H1 (cell line): Measurements from ENCODE around the gene UNC79. TPM values are rescaled to one million over a fixed set of nuclear protein-coding genes. Genes with fewer than 3 reads are reported as not detected.

ENCODE experiments used
- CTCF ChIA-PET: fragments of 300-600 bp; sonication (Branson Sonifier 250); formaldehyde crosslinking; loops from one replicate; lab custom pipeline; 2021; ENCODE audit not compliant: partially characterized antibody; lab: Charles Lee
- POLR2A ChIA-PET: fragments of 300-600 bp; sonication (Branson Sonifier 250); formaldehyde crosslinking; loops from one replicate; lab custom pipeline; 2021; ENCODE audit warnings: inconsistent platforms; ENCODE audit not compliant: partially characterized antibody; lab: Charles Lee
- DNase-seq, 2 experiments: peaks; one replicate each; pipeline versions ENCODE4 v3.0.0 to v3.0.0-alpha.2; 2010 to 2022; ENCODE audit warnings: low spot score in 2 of 2, low read depth in 1 of 2, mixed read lengths in 1 of 2
- FAIRE-seq: peaks from 2 replicates; lab custom pipeline; 2011; peaks lifted over from hg19 to GRCh38; lab: Jason Lieb, UNC
- H2AFZ ChIP-seq: 2 replicates; pipeline ENCODE4 v1.8.1; 2012; ENCODE audit warnings: low read length, inconsistent platforms
- H2AK5ac ChIP-seq: 2 replicates; pipeline ENCODE4 v1.6.1; 2013; ENCODE audit warnings: low read depth, low read length
- H2BK120ac ChIP-seq: replicated peaks from 2 replicates; pipeline ENCODE3; 2013; ENCODE audit warnings: low read depth, low read length, inconsistent platforms
- H2BK12ac ChIP-seq: 2 replicates; pipeline ENCODE4 v1.6.1; 2013; ENCODE audit warnings: low read depth, low read length
- H2BK15ac ChIP-seq: 2 replicates; pipeline ENCODE4 v1.6.1; 2013; ENCODE audit warnings: low read length
- H2BK20ac ChIP-seq: 2 replicates; pipeline ENCODE4 v1.6.1; 2013; ENCODE audit warnings: low read length
- H2BK5ac ChIP-seq: 2 replicates; pipeline ENCODE4 v1.6.1; 2013; ENCODE audit warnings: low read depth, low read length
- H3K14ac ChIP-seq: 2 replicates; pipeline ENCODE4 v1.6.1; 2013; ENCODE audit warnings: inconsistent platforms; ENCODE audit not compliant: insufficient read length
- H3K18ac ChIP-seq: 2 replicates; pipeline ENCODE4 v1.6.1; 2013; ENCODE audit warnings: low read length; ENCODE audit errors: extremely low read depth
- H3K23ac ChIP-seq: 2 replicates; pipeline ENCODE4 v1.6.1; 2013; ENCODE audit warnings: inconsistent platforms; ENCODE audit not compliant: insufficient read length
- H3K23me2 ChIP-seq: 2 replicates; pipeline ENCODE4 v1.6.1; 2013; ENCODE audit warnings: low read depth, low read length
- H3K27ac ChIP-seq: 2 replicates; pipeline ENCODE4 v1.6.1; 2011; ENCODE audit warnings: low read depth, low read length, inconsistent platforms
- H3K27me3 ChIP-seq, 4 experiments: replicated peaks in 1 of 4; 1 replicate in 1 of 4; 2 replicates in 3 of 4; pipeline versions ENCODE4 v1.6.1 to v1.8.1; 2011 to 2013; ENCODE audit warnings: low read length in 3 of 4, mild to moderate bottlenecking in 3 of 4, inconsistent platforms in 2 of 4, mixed read lengths in 2 of 4, moderate library complexity in 1 of 4; ENCODE audit not compliant: control insufficient read depth in 3 of 4, insufficient read depth in 3 of 4; ENCODE audit errors: extremely low read depth in 1 of 4
- H3K36me3 ChIP-seq, 4 experiments: 2 replicates each; pipeline versions ENCODE4 v1.6.1 to v1.8.1; 2011 to 2013; ENCODE audit warnings: mild to moderate bottlenecking in 4 of 4, low read length in 3 of 4, moderate library complexity in 2 of 4, control low read depth in 1 of 4, inconsistent platforms in 1 of 4; ENCODE audit not compliant: insufficient read depth in 4 of 4, control insufficient read depth in 2 of 4
- H3K4ac ChIP-seq: replicated peaks from 2 replicates; pipeline ENCODE3; 2013; ENCODE audit warnings: low read length, low read depth, mixed read lengths, inconsistent platforms; ENCODE audit not compliant: insufficient read length
- H3K4me1 ChIP-seq, 4 experiments: replicated peaks in 1 of 4; 1 replicate in 1 of 4; 2 replicates in 3 of 4; pipeline versions ENCODE4 v1.6.1 to v1.8.1; 2011 to 2013; ENCODE audit warnings: low read length in 3 of 4, inconsistent platforms in 2 of 4, mixed read lengths in 1 of 4; ENCODE audit not compliant: insufficient read depth in 4 of 4, control insufficient read depth in 3 of 4
- H3K4me2 ChIP-seq, 2 experiments: 2 replicates each; pipeline versions ENCODE4 v1.6.1 to v1.8.1; 2011 to 2013; ENCODE audit warnings: low read depth in 2 of 2, low read length in 2 of 2, control low read depth in 1 of 2, inconsistent platforms in 1 of 2, mild to moderate bottlenecking in 1 of 2; ENCODE audit not compliant: insufficient read depth in 1 of 2
- H3K4me3 ChIP-seq, 4 experiments: fragments of 200-600, 300-600 bp in 1 of 4; sonication (generic), shearing (Covaris generic), sonication (Bioruptor Twin) in 1 of 4; 2 replicates each; pipeline versions ENCODE4 v1.5.1 to v1.8.1; 2011 to 2016; ENCODE audit warnings: low read length in 4 of 4, low read depth in 3 of 4, control low read depth in 2 of 4, inconsistent platforms in 2 of 4, mild to moderate bottlenecking in 2 of 4, mixed read lengths in 1 of 4, moderate library complexity in 1 of 4; ENCODE audit not compliant: insufficient read depth in 2 of 4; ENCODE audit errors: extremely low read depth in 1 of 4
- H3K56ac ChIP-seq: replicated peaks from 2 replicates; pipeline ENCODE3; 2013; ENCODE audit warnings: low read depth, mild to moderate bottlenecking, mixed read lengths, low read length, inconsistent platforms; ENCODE audit not compliant: insufficient read length
- H3K79me1 ChIP-seq: 2 replicates; pipeline ENCODE4 v1.6.1; 2013; ENCODE audit warnings: low read depth, low read length, control low read depth
- H3K79me2 ChIP-seq, 2 experiments: 2 replicates each; pipeline versions ENCODE4 v1.6.1 to v1.8.1; 2012 to 2013; ENCODE audit warnings: low read length in 2 of 2, mild to moderate bottlenecking in 2 of 2, inconsistent platforms in 1 of 2; ENCODE audit not compliant: insufficient read depth in 2 of 2, control insufficient read depth in 1 of 2
- H3K9ac ChIP-seq, 4 experiments: replicated peaks in 1 of 4; 1 replicate in 1 of 4; 2 replicates in 3 of 4; pipeline versions ENCODE4 v1.6.1 to v1.8.1; 2011 to 2013; ENCODE audit warnings: low read depth in 3 of 4, low read length in 3 of 4, control low read depth in 2 of 4, mild to moderate bottlenecking in 2 of 4, moderate library complexity in 2 of 4, inconsistent platforms in 1 of 4; ENCODE audit errors: extremely low read depth in 1 of 4
- H3K9me3 ChIP-seq, 2 experiments: 2 replicates each; pipeline versions ENCODE4 v1.6.1 to v1.8.1; 2012 to 2013; ENCODE audit warnings: mild to moderate bottlenecking in 2 of 2, moderate library complexity in 2 of 2, control low read depth in 1 of 2, inconsistent platforms in 1 of 2, low read depth in 1 of 2, low read length in 1 of 2, mixed read lengths in 1 of 2; ENCODE audit not compliant: insufficient read depth in 2 of 2
- H4K20me1 ChIP-seq, 2 experiments: replicated peaks in 1 of 2; 2 replicates each; pipeline versions ENCODE3 to v1.8.1; 2011 to 2013; ENCODE audit warnings: inconsistent platforms in 2 of 2, low read length in 2 of 2, mild to moderate bottlenecking in 1 of 2; ENCODE audit not compliant: insufficient read depth in 2 of 2, control insufficient read depth in 1 of 2
- H4K5ac ChIP-seq: 2 replicates; pipeline ENCODE4 v1.6.1; 2013; ENCODE audit warnings: low read length, low read depth, mixed read lengths, inconsistent platforms; ENCODE audit not compliant: insufficient read length
- H4K8ac ChIP-seq: 2 replicates; pipeline ENCODE4 v1.8.0; 2013; ENCODE audit warnings: mild to moderate bottlenecking, moderate library complexity, low read length, inconsistent platforms; ENCODE audit not compliant: insufficient read depth; ENCODE audit errors: extremely low read depth
- H4K91ac ChIP-seq: replicated peaks from 2 replicates; pipeline ENCODE3; 2013; ENCODE audit warnings: low read length, mixed read lengths, inconsistent platforms; ENCODE audit not compliant: insufficient read length
- CREB1 ChIP-seq: IDR thresholded peaks from 2 replicates; pipeline ENCODE4 v1.6.1; 2012; ENCODE audit warnings: inconsistent platforms
- EGR1 ChIP-seq: IDR thresholded peaks from 2 replicates; pipeline ENCODE4 v1.6.1; 2011; ENCODE audit warnings: low read depth, low read length, borderline replicate concordance
- GABPA ChIP-seq: IDR thresholded peaks from 2 replicates; pipeline ENCODE4 v1.6.1; 2011; ENCODE audit warnings: mild to moderate bottlenecking, low read length, moderate library complexity, borderline replicate concordance; ENCODE audit not compliant: insufficient read depth
- HDAC2 ChIP-seq, 2 experiments: fragments of 300-600 bp in 1 of 2; sonication (generic) in 1 of 2; IDR thresholded peaks; 2 replicates each; pipeline ENCODE4 v1.6.1; 2011 to 2012; ENCODE audit warnings: low read depth in 2 of 2, low read length in 2 of 2, mild to moderate bottlenecking in 2 of 2, moderate library complexity in 2 of 2, borderline replicate concordance in 1 of 2, inconsistent platforms in 1 of 2
- RFX5 ChIP-seq: IDR thresholded peaks from 2 replicates; pipeline ENCODE4 v1.6.1; 2011; ENCODE audit warnings: low read depth, low read length, improper control_type of control experiment, borderline replicate concordance
- SIX5 ChIP-seq: IDR thresholded peaks from 2 replicates; pipeline ENCODE4 v1.6.1; 2011; ENCODE audit warnings: mild to moderate bottlenecking, low read depth, low read length
- SP4 ChIP-seq: IDR thresholded peaks from 2 replicates; pipeline ENCODE4 v1.6.1; 2012; ENCODE audit warnings: low read length, inconsistent platforms
- ZNF274 ChIP-seq: IDR thresholded peaks from 2 replicates; pipeline ENCODE4 v1.7.0; 2012; ENCODE audit warnings: low read length, borderline replicate concordance; ENCODE audit errors: extremely low read depth
- WGBS, 2 experiments: shearing (Covaris generic) in 1 of 2; methylation state at CpG; one replicate each; pipeline versions ENCODE4 v1.1.6 to v1.1.7; 2013 to 2015; ENCODE audit warnings: low lambda C conversion rate in 2 of 2, mixed read lengths in 2 of 2, inconsistent platforms in 1 of 2, low coverage in 1 of 2, missing lambda C conversion rate in 1 of 2; ENCODE audit not compliant: insufficient replicate concordance in 2 of 2, insufficient coverage in 1 of 2, insufficient read length in 1 of 2; ENCODE audit errors: extremely low coverage in 1 of 2, missing lambda C conversion rate in 1 of 2; 5-methylcytosine and 5-hydroxymethylcytosine counted together
- polyA plus RNA-seq, 7 experiments: library from polyadenylated mRNA; depleted of rRNA in 3 of 7; stranded (reverse) in 5 of 7; unstranded in 2 of 7; fragments of >200 nt in 5 of 7; fragments of 200-250 nt in 2 of 7; gene quantifications; 1 replicate in 5 of 7; 2 replicates in 1 of 7; 4 replicates in 1 of 7; pipeline versions ENCODE4 v1.2.1 to v1.2.3, GENCODE V29; 2011 to 2013; ENCODE audit warnings: missing spikeins in 2 of 7, mixed read lengths in 2 of 7
- total RNA-seq: library from RNA; stranded (reverse); fragmentation: NEBNext Ultra II Directional; extraction: Animal tissue kit (Norgen Biotek cat#: 25700); gene quantifications from 2 replicates; pipeline ENCODE4 v1.2.1, GENCODE V29; 2021
- TF ChIP-seq, protein P1 (sequence below): IDR thresholded peaks from 2 replicates; pipeline ENCODE4 v1.6.1; 2011; ENCODE audit warnings: low read length, improper control_type of control experiment

The UNC79 gene
- total and polyA plus RNA-seq, 2 of the 8 experiments (the other 6 are each of a cell fraction or from before 2014, with no cell fraction given) = 1.8 to 2.3 TPM

DNA sequence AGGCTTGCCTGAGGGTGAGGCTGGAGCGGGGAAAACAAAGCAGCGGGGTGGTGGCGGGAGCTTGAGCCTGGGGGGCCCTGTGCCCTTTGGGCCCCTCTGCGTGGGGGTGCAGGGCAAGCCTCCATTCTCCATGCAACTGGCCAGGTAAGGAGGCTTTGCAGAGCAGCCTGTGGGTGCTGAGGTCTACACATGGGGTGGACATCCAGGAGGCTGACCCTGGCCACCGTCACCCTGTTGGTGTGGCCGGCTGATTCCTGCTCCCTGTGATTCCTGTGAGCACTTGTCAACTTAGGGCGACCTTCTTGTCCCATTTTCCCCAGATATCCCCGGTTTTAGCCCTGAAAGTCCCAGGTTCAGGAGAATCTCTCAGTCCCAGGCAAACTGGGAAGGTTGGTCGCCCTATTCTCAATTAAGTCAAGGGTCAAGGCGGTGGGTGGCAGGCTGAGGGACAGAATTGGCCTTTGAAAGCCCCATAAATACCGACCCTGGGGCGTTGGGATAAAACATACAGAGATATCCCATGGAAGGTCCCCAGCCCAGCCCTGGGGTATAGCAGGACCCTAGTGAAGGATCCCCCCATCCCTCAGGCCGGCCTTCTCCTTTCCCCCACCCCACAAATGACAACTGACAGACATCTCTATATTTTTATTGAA lies 287.1 kb downstream of the UNC79 start:
- Histone ChIP-seq H3K18ac (no peak overlapping the region; the same call in 1 of the 2 replicates), H2BK20ac (no peak overlapping the region), H4K5ac (no peak overlapping the region), H3K4me2 (no peak overlapping the region), H3K9ac (no peak overlapping the region), H2BK15ac (no peak overlapping the region), H2BK120ac (no peak overlapping the region), H3K9me3 (no peaks in the 10 kb centered on the region), H3K4me1 (peaks cover under 1 to 6% (median 4%) of the 10 kb centered on the region in 4 experiments; a peak in 6 of 7 replicates), H2AFZ (no peak overlapping the region), H3K23ac (no peak overlapping the region), H3K14ac (no peak overlapping the region), H3K56ac (no peak overlapping the region), H3K79me1 (no peaks in the 10 kb centered on the region), H4K91ac (no peak overlapping the region), H3K27me3 (no peaks in the 10 kb centered on the region), H2BK5ac (no peak overlapping the region), H4K8ac (no peak overlapping the region), H2BK12ac (no peak overlapping the region), H3K4ac (no peak overlapping the region), H3K27ac (no peak overlapping the region), H4K20me1 (peaks cover 0 to 4% of the 10 kb centered on the region in 2 experiments), H3K23me2 (peaks cover 6% of the 10 kb centered on the region; the same call in 1 of the 2 replicates), H3K4me3 (no peak overlapping the region), H3K36me3 (no peaks in the 10 kb centered on the region), H3K79me2 (no peaks in the 10 kb centered on the region), H2AK5ac (no peak overlapping the region)
- 94% methylated on average over 13 of the region's 13 CpGs; no CpG with 5 or more reads in 1 of the 2 experiments for WGBS, 2 experiments
- POLR2A ChIA-PET = no interaction called here
- DNase-seq (no peak), FAIRE-seq (no peak)
- TF ChIP-seq SIX5 = no peak
- no peak for TF ChIP-seq HDAC2 (IDR thresholded peaks at IDR 0.05; ENCODE audit: borderline replicate concordance in 1 of 2, low read depth in 2 of 2, low read length in 2 of 2)
- TF ChIP-seq EGR1 = no peak
- TF ChIP-seq SP4 = no peak
- no peak for TF ChIP-seq CREB1
- TF ChIP-seq RFX5 = no peak
- no peak for TF ChIP-seq GABPA
- TF ChIP-seq ZNF274 = no peak
- TF ChIP-seq, protein P1, sequence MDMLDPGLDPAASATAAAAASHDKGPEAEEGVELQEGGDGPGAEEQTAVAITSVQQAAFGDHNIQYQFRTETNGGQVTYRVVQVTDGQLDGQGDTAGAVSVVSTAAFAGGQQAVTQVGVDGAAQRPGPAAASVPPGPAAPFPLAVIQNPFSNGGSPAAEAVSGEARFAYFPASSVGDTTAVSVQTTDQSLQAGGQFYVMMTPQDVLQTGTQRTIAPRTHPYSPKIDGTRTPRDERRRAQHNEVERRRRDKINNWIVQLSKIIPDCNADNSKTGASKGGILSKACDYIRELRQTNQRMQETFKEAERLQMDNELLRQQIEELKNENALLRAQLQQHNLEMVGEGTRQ = no peak
- CTCF ChIA-PET = interaction anchor here (1.4 kb wide), 1 partner anchor 186 kb away, joined by 4 read pairs; no protein-coding TSS in a partner anchor
